HG03460 (cell line): ENCODE measurements around the gene UBE3D.
"Not testable (repeated sequence)": the region's sequence is repeated elsewhere in the genome, so short reads cannot be mapped to it uniquely, and the experiment has no call there.

ENCODE experiments used
- ATAC-seq: cut with Tn5 transposase; IDR thresholded peaks from one replicate; pipeline ENCODE4 v1.9.1; 2021; ENCODE audit not compliant: unreplicated experiment

UBE3D gene

GRCh38 chr6:82917346-82918064, 148.1 kb downstream of the UBE3D start:
- no peak for ATAC-seq

GRCh38 chr6:82915666-82916065, 150.0 kb downstream of the UBE3D start:
- no peak for ATAC-seq

DNA sequence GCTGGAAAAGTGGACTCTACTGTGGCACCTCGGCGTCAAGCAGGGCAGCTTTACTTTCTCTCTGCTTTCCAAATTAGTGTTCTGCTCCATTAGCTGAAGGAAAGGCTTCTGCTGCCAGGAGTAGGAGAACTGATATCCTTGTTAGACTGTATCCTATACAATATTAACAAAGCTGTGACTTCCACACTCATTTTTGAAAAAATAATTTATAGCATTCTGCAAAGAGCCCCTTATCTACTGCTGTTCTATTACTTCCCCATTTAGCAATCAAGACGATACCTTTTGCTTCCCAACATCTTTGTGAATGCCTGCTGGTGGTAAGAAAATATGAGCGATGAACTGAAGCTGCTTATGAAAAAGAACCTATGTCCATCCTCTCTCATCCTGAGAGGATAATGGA, 151.1 kb downstream of the UBE3D start:
- ATAC-seq = no peak

DNA sequence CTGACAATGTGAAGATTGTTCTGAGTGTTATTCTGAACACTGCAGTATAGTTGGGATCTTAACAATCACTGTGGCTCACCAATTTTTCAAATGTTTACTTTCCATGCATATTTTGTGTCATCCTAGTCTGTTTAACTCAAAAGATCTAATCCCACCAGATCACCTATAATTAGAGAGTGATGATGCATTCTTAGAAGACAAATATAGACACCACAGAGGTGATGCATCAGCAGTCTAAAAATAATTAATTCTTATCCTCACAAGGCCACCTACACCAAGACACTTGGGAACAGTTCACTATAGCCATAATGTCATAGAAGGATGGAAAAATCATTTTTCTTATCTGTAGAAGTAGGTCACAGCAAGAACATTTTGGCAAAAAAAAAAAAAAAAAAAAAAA, 154.8 kb downstream of the UBE3D start:
- ATAC-seq = no peak

DNA sequence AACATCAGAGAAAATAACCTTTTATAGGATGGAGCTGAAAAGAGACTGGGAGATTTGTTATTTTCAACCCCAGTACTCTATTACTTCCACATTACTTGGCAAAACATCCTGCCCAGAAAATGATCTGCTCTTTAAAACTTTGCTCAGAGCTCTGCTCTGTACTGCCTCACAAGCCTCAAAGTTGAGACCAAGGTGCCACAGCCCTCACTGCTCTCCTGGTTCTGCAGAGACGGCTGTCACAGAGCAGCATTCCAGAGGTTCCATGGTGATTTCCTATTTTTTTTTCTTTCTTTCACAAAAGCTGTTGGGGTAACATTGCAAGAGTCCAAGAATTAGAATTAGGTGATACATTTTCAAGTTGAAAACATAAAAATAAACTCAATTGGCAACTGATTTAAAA, 155.2 kb downstream of the UBE3D start:
- ATAC-seq = no peak

DNA sequence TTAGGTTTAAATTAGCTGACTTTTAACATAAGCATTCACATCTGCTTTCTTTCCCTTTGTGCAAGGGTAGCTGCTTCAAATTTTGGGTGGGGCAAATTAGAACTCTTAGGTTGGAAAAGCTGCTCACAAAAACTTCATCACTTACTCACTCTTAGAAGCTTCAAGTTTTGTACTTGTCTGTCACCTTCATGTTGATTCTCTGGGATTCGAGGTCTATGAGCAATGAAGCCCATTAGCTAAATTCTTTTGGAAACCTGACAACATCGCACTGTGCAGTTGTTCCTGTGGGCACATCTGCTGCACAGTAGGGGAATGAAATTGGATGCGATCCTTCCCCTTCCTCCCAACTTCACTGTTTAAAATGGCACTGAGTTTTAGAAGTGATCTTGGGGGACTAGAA, 156.1 kb downstream of the UBE3D start:
- no peak for ATAC-seq

GRCh38 chr6:82908661-82909060, 157.0 kb downstream of the UBE3D start:
- no peak for ATAC-seq

- ATAC-seq = no peak
Observed at GRCh38 chr6:82906951-82907350, 158.7 kb downstream of the UBE3D start.

GRCh38 chr6:82906489-82906888, 159.2 kb downstream of the UBE3D start:
- ATAC-seq = no peak

DNA sequence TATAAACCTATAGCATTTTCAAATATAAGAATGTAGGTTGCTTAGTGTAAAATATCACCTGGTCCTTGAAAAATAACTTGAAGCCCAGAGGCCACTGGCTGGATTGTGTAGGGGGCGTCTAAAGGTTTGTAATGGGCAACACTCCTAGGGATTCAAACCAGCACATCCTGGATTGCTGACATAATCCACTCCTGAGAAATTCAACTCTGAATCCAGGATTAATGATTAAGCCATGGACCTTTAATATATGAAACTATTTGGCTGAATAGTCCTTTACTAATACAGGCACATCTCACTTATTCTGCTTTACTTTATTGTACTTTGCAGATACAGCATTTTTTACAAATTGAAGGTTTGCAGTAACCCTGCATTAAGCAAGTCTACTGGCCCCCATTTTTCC, 160.8 kb downstream of the UBE3D start:
- ATAC-seq = no peak

GRCh38 chr6:82904257-82904656, 161.4 kb downstream of the UBE3D start:
- no peak for ATAC-seq

GRCh38 chr6:82902290-82902689, 163.4 kb downstream of the UBE3D start:
- ATAC-seq = no peak

DNA sequence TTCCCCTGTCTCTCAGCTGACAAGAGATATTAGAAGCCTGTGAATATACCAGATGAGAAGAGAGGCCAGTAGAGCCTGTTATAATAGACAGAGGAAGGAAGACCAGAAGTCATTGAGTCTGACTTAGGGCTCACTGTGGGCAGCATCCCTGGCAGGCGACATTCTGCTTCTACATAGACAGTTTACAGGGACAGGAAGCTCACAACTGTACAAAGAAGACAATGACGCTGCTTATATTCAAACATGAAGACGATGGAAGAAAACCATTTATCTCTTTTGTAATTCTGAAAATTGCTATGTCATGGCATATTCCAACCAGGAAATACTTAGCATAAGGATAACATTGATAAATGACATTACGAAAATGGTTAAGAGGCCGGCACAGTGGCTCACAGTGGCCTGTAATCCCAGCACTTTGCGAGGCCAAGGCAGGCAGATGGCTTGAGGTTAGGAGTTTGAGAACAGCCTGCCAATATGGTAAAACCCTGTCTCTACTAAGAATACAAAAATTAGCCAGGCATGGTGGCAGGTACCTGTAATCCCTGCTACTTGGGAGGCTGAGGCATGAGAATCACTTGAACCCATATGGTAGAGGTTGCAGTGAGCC, 170.9 kb downstream of the UBE3D start:
- no peak for ATAC-seq

GRCh38 chr6:82893889-82894652, 171.6 kb downstream of the UBE3D start:
- ATAC-seq = no peak

DNA sequence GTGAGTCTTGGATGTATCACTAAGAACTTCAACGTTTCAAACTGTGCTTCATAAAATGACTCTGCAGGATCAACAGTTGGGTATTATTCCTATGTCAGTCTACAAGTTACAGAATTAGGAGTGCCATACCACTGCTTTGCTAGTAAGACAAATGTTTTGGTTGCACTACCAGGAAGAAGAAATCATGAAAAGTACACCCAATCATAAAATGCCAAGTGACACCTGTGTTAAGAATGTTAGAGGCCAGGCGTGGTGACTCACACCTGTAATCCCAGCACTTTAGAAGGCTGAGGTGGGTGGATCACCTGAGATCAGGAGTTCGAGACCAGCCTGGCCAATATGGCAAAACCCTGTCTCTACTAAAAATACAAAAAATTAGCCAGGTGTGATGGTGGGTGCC, 174.1 kb downstream of the UBE3D start:
- ATAC-seq = not testable (repeated sequence)

DNA sequence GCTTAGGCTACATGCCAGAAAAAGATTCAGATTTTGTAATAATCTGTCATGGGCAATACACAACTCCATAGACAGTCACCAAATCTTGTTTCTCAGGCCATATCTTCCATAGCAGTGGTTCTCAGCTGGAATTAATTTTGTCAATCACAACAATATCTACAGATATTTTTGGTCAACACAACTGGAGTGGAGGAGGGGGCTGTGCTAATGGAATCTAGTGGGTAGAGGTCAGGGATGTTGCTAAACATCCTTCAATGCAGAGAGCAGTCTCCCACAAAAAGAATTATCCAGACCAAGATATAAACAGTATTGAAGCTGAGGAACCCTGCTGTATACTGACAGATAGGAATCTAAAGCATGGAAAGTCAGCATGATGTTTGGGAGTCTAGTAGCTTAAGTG, 174.6 kb downstream of the UBE3D start:
- no peak for ATAC-seq

GRCh38 chr6:82890240-82890639, 175.4 kb downstream of the UBE3D start:
- no peak for ATAC-seq

GRCh38 chr6:82889143-82889542, 176.5 kb downstream of the UBE3D start:
- no peak for ATAC-seq

GRCh38 chr6:82882363-82883023, 183.1 kb downstream of the UBE3D start:
- ATAC-seq = no peak

DNA sequence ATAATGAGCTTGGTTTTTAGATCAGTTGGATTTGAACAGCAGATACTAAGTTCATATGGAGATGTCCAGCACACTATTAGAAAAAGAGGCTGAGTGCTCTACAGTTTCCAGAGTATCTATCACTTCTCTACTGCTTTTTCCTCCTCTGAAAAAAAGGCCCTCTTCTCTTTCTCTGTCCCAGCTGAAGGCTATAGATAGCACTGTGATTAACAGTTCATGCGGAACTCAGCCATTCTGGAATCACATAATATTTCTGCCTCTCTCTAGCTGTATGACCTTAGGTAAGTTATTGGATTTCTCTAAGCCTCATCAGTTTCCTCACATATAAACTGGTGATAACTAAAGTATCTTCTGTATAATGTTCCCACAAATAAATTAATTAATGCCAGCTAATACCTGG, 184.1 kb downstream of the UBE3D start:
- no peak for ATAC-seq

- no peak for ATAC-seq
Observed at GRCh38 chr6:82878812-82879211, 186.8 kb downstream of the UBE3D start.
